Type B pancreatic cell (in vitro differentiated cells): ENCODE results near the gene HCN2. TPM values are rescaled to one million over a fixed set of nuclear protein-coding genes. Genes with fewer than 3 reads are reported as not detected.

Experiments
- DNase-seq: peaks from one replicate; pipeline ENCODE4 v3.0.0; 2021; ENCODE audit warnings: mixed read lengths; ENCODE audit not compliant: unreplicated experiment; ENCODE audit errors: extremely low spot score
- H3K27ac Mint-ChIP-seq: 2 replicates; pipeline ENCODE4 v1.8.0; 2021; ENCODE audit warnings: mild to moderate bottlenecking, mixed read lengths
- H3K27me3 Mint-ChIP-seq: 2 replicates; pipeline ENCODE4 v1.8.0; 2021; ENCODE audit warnings: mixed read lengths
- H3K36me3 Mint-ChIP-seq: 2 replicates; pipeline ENCODE4 v1.8.0; 2021; ENCODE audit warnings: mixed read lengths
- H3K4me1 Mint-ChIP-seq: one replicate; pipeline ENCODE4 v1.8.0; 2021; ENCODE audit warnings: mixed read lengths; ENCODE audit not compliant: unreplicated experiment
- H3K4me3 Mint-ChIP-seq: 2 replicates; pipeline ENCODE4 v1.8.0; 2021; ENCODE audit warnings: mild to moderate bottlenecking, mixed read lengths
- H3K9me3 Mint-ChIP-seq: 2 replicates; pipeline ENCODE4 v1.8.0; 2021; ENCODE audit warnings: mixed read lengths
- CTCF ChIP-seq: fragments of 200-600 bp; sonication (generic); conservative IDR thresholded peaks from 2 replicates; pipeline ENCODE4 v1.5.0; 2021; ENCODE audit warnings: antibody characterized with exemption, mild to moderate bottlenecking
- total RNA-seq: library from RNA; stranded (reverse); gene quantifications from 2 replicates; pipeline ENCODE4 v1.2.1, GENCODE V29; 2021; ENCODE audit warnings: low replicate concordance

Gene HCN2
- total RNA-seq, 1 donor from 2014 or later, result 1.4 TPM

- Mint-ChIP-seq H3K9me3 (no peaks in the 10 kb centered on the region), H3K4me1 (no peaks in the 10 kb centered on the region), H3K4me3 (no peak overlapping the region), H3K36me3 (no peaks in the 10 kb centered on the region), H3K27me3 (no peaks in the 10 kb centered on the region), H3K27ac (no peak overlapping the region)
- no peak for TF ChIP-seq CTCF
- DNase-seq, result no peak
Observed at GRCh38 chr19:547117-547516, 42.6 kb upstream of the HCN2 start.

GRCh38 chr19:547836-548720 lies 41.6 kb upstream of the HCN2 start:
- H3K27ac Mint-ChIP-seq, result no peak overlapping the region
- no peak for TF ChIP-seq CTCF
- no peaks in the 10 kb centered on the region for H3K9me3 Mint-ChIP-seq
- no peak for DNase-seq
- no peaks in the 10 kb centered on the region for H3K27me3 Mint-ChIP-seq
- no peaks in the 10 kb centered on the region for H3K36me3 Mint-ChIP-seq
- H3K4me3 Mint-ChIP-seq, result no peak overlapping the region
- H3K4me1 Mint-ChIP-seq, result no peaks in the 10 kb centered on the region

GRCh38 chr19:548886-549830 lies 40.5 kb upstream of the HCN2 start:
- Mint-ChIP-seq H3K4me1 (no peaks in the 10 kb centered on the region), H3K36me3 (no peaks in the 10 kb centered on the region), H3K27me3 (no peaks in the 10 kb centered on the region), H3K4me3 (no peak overlapping the region), H3K27ac (no peak overlapping the region), H3K9me3 (no peaks in the 10 kb centered on the region)
- no peak for TF ChIP-seq CTCF
- no peak for DNase-seq

- Mint-ChIP-seq H3K27me3 (no peaks in the 10 kb centered on the region), H3K4me3 (no peak overlapping the region), H3K27ac (no peak overlapping the region), H3K9me3 (no peaks in the 10 kb centered on the region), H3K4me1 (no peaks in the 10 kb centered on the region), H3K36me3 (no peaks in the 10 kb centered on the region)
- DNase-seq, result no peak
- no peak for TF ChIP-seq CTCF
Observed at GRCh38 chr19:554817-555216, 34.9 kb upstream of the HCN2 start.

GRCh38 chr19:555474-555808 lies 34.2 kb upstream of the HCN2 start:
- no peaks in the 10 kb centered on the region for H3K9me3 Mint-ChIP-seq
- no peak overlapping the region for H3K27ac Mint-ChIP-seq
- no peaks in the 10 kb centered on the region for H3K27me3 Mint-ChIP-seq
- H3K36me3 Mint-ChIP-seq, result no peaks in the 10 kb centered on the region
- no peak for DNase-seq
- TF ChIP-seq CTCF, result no peak
- H3K4me1 Mint-ChIP-seq, result no peaks in the 10 kb centered on the region
- H3K4me3 Mint-ChIP-seq, result no peak overlapping the region
